DLD1 (cell line): ENCODE results near the gene LRIT2.

Experiments used
- in situ Hi-C: cut with HindIII; loops from 2 replicates; pipeline ENCODE4 v1.10.0; 2017; ENCODE audit warnings: low sequenced_read_pairs

Gene LRIT2, protein sequence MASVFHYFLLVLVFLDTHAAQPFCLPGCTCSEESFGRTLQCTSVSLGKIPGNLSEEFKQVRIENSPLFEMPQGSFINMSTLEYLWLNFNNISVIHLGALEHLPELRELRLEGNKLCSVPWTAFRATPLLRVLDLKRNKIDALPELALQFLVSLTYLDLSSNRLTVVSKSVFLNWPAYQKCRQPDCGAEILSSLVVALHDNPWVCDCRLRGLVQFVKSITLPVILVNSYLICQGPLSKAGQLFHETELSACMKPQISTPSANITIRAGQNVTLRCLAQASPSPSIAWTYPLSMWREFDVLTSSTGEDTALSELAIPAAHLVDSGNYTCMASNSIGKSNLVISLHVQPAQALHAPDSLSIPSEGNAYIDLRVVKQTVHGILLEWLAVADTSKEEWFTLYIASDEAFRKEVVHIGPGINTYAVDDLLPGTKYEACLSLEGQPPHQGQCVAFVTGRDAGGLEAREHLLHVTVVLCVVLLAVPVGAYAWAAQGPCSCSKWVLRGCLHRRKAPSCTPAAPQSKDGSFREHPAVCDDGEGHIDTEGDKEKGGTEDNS

DNA sequence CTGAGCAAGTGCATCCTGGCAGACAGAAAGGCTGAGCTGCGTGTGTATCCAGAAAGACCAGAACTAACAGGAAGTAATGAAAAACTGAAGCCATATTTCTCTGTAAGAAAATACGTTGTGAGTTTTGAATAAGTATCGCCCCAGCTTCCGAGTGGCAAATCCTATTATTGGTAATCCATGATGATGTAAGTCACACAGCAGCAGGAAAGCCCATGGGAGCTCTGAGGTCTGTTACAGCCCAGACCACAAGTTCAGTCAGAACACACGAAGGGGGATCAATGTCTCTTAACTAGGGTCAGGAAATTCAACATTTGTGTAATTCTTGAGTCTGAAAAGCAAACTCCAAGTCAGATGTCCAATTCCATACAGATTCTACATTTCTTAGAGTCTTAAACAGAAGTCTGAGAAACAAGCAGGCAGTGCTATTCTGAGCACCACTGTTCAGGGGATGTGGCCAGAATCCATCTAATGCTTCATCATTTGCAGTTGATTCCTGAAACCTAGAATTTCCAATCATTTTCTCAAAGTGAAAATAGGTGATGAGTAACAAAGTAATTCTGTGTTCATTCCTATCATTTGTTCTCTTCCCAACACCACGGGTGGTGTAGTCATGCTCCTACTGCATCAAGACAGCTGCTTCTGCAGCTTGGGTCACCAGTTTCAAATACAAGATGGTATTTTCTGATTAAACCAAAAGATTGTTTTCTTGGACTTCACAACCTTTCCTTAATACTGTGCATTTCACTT is at the start of gene LRIT2:
Gene LRIT2, minus strand, starts transcription at position 118 of the 747 bp plus-strand sequence. Its CDS starts 24 bp downstream, at position 94.
- in situ Hi-C loops = no loop called here

DNA sequence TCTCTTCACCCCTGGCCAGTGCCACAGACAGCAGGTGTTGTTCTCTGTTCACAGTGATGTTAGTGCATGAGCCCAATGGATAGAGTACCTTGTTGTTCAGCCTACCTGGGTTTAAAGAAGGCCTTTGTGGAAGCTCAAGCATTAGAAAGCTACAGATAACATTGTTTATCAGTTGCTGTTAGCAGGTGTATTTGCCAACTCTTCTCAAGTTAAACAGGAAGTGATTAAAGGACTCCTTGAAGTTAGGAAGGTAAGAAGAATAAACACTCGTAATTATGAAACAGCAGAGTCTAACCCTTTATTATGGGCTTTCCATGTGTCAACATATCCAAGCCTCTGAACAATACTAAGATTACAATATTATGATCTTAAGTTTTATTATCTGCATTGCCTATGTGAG is 45.4 kb upstream of the LRIT2 start:
- in situ Hi-C loops = no loop called here

DNA sequence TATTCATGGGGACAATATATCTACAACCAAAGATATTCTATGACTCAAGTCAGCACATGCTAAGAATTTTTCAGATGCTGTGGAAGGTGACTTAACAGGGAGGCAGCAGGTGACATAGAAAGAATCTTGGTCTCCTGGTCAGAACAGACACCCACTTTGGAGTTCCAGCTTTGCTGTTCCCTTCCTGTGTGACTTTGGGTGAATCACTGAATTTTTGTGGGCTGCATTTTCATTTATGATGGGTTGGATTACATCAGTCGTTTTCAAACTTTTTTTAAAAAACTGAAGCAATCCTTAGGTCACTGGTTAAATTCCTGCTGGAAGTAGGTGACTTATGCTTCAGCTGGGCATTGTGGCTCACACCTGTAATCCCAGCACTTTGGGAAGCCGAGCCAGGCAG is 44.4 kb upstream of the LRIT2 start:
- in situ Hi-C loops = no loop called here

DNA sequence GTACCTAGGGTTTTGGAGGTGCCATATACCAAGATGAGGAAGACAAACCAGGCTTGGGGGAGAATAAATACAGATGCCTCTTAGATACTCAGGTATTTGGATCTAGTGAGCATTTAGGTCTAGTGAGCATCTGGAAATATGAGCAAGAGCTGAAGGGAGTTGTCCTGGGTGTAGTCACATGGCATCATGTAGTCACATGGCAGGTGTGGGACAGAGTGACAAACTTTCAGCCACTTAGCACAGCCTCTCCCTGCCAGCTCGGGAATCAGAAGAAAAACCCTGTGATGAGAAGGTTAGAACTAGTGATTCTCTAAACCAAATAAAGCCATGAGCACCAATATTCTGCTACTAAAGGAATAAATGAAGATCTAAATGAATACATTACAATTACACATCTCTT is 43.8 kb upstream of the LRIT2 start:
- in situ Hi-C loops = no loop called here

DNA sequence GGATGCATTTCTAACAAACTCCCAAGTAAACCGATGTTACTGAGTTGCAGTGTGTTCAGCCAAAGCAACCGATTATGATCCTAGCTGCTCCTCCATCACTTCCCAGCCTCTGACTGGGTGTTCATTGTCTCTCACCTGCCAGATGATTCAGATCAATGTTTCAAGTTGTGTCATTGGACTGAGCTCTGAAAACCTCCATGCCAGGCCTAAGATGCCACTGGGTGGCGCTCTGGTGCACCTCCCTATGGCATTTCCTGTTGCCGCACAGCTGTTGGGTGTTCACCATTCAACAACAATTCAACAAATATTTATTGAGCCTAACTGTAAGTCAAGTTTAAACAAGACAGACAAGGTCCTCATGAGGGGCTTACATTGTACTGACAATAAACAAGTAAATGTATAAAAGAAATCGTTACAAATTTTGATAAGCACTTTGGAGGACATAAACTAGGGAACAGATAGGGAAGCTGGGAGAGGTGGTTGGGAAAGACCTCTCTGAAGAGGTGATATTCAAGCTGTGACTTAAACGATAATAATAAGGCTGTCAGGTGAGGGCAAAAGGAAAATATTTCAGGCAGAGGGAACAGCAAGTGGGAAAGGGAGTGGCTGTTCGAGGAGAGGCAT is 42.3 kb upstream of the LRIT2 start:
- in situ Hi-C loops = no loop called here

DNA sequence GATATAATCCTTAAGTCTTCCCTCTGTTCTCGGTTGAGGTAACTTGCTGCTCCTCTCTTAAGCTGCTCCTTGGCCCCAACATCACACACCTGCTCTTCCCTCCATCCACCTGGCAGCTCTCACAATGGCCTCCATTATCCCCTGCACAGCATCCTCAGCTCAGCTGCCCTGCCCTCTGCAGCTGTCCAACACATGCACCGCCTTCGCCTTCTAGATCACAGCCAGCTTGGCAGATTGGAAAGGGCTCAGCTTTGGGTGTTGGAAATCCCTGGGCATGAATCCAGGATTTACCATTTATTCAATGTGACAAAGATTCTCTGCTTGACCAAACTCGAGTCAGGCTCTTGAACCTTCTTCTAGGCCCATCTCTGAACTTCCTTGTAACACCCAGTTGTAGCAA is 40.1 kb upstream of the LRIT2 start:
- in situ Hi-C loops = no loop called here

DNA sequence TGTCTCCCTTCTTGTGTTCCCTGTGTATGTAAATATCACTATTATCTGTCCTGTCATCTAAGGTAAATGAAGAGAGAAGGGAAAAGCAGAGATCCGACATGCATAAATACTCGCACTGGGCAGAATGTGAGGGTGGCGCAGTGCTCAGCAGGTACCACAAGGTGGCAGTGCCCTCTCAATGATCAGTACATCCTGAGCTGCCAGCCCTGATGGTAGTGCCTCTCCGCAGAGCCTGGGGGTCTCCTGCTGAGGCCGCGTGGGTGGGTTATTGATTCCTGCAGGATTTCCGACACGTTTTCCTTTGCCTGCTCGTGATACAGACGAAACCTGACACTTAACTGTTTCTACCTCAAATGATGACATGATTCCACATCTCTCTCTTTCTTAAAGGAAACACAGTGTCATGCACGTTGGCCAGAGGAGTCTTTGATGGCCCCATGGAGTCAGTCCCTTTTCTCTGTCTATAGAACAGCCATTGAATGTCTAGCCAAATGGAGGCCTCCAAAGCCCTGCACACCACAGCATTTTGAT is 39.3 kb upstream of the LRIT2 start:
- in situ Hi-C loops = no loop called here

DNA sequence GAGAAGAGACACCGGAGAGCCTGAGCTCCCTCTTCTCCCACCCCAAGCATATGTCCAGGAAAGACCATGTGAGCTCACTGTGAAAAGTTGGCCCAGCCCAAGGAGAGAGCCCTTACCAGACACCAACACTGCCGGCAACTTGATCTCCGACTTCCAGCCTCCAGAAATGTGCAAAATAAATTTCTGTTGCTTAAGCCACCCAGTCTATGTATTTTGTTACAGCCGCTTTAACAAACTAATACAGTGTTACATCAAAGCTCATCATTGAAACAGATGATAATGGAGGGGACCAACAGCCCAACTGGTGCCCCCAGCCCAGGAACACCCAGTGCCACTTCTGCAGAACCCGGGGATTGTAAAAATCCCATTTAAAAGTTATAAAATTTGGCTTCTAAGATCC is 38.4 kb upstream of the LRIT2 start:
- in situ Hi-C loops = no loop called here

DNA sequence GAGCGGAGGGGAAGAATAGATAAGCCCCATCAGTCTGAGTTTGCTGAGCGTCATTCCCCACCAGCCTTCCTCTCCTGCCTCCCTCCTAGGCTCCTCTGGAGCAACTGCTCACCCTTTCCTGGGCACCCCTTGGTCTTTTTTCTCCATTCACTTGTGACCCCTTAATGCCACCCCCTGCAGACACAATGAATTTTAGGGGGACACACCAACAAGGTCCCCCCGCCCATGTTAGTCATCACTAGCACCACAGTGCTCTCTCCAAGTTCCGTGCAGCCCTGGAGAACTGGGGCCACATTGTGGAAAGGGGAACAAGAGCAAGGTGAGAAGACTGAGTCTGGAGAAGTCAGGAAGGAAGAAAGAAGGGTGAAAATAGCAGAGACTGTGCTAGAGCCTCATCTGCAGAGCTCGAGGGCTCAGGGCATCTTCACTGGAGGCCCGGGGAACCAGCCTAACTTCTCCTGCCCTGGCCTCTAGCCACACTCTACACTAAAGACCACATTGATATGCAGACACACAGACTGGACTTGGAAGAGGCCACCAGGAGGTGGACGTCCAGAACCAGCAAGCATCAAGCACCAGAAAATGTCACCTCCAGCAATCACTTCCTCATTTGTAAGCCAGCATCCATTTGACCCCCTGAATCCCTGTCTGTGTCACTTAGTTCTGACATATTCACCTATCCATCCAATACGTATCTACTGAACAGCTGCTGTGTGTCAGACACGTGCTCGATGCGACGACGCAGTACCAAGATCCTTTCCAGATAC is 37.0 kb upstream of the LRIT2 start:
- in situ Hi-C loops = no loop called here

DNA sequence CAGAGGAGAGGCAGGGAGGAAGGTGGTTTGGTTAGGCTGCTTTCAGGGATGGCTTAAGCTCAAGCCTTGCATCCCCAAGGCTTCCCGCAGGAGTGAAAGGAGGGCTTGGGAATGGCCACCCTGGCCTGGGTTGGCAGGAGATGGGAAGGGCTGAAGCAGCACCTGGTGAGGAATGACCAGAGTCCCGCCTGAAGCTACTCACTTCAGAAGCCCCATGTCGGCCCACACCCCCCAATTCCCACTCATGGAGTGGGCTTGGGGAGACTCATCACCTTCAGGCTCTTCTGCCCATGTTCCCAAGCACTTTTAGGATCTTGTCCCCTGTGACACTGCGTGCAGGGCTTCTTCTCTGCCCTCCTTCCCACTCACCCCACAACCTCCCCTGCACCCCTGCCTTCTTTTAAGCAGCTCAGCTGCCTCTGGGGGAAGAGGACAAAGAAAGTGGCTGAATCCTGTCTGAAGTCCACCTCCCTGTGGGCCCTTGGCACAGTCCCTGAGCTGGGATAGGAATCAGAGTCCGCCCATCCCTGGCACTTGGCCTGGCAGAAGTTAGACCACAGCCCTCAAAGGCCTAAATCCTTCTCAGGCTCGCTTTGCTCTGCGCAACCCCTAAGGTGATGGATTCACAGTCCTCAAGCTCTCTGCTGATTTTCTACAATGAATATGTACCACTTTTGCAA is 36.0 kb upstream of the LRIT2 start:
- in situ Hi-C loops = no loop called here

DNA sequence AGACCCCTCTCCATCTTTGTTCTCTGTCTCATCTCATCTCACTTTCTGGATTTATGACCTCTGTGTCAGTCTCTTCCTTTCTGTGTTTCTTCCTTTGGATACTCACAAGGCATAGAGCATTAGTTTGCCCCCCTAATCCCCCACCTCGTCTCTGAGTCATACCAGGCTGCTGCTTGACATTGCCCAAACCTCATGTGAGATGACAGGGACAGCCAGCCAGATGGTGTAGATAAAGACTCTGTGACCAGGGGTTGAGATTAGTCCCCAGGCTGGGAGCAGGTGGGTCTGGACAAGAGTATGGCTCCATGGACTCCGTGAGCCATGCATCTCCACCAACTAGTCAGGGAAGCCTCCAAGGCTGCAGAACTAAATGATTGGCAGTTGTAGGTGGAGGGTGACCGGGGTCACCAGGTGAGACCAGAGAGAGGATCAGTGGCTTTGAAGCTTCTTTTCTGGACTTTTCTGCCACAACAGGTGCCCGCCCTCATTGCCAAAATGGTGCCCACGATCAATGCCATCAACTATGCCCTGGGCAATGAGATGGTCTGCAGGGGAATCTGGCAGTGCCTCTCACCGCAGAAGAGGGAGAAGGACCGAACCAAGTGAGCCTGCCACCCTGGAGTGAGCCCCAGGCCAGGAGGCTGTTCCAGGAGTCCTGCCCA is 32.8 kb upstream of the LRIT2 start:
- in situ Hi-C loops = no loop called here

DNA sequence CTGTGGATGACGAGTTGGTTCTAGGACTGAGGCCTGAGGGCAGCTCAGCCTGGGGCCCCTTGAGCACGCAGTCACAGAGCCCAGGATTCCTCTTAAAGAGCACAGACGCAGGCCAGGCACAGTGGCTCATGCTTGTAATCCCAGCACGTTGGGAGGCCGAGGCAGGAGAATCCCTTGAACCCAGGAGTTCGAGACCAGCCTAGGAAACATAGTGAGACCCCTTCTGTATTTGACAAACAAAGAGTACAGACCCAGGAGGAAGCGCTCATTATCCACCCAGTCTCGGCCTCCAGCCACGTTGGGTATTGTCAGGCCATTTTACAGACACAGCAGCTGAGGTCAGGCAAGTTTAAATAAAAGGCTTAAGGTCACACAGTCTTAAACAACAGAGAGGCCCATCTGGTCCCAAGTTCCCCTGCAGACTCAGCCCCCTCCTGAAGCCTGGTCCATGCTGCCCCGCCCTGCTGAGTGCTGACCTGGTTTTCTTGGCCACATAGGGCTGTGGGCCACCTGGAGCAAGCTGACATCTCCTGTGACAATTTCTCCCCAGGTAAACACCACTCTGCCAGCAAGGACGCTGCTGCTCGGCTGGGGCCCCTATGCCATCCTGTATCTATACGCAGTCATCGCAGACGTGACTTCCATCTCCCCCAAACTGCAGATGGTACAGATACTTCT is 32.1 kb upstream of the LRIT2 start:
- in situ Hi-C loops = no loop called here

DNA sequence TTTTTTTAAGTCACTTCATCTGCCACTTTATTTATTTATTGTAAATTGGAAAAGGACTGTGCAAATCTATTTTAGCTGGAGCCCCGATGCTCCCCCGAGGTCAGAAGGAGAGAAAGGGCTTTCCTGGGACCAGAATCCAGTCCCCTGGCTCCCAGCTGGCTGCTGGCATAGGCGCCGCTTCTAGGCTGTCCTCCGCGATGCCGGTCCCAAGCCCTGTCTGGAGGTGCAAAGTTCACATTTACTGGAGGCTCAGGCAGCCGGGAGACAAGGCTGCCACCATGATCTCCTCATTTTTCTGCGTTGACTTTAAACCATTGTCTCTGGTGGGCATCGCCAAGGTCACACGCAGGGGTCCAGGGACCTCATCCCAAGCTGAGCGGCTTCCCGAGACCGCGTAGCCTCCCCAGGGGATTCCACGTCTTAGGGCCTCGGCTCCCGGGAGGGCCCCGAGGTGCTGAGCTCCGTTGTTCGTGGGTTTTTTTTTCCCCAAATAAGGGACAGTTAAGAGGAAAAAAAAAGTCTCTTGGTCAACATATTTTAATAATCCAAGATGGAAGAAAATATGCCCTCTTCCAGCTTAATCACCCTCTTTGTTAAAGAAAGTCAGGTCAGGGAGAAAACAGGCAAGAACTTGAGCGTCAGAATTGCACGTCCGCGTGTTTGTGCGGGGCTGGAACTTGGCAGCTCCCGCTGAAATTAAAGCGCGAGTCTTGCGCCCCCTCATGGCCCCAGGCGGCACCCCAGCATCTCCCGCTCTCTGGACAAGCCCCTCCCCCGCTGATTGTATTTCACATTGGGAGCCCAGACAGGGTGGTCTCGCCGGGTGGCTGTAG is 31.4 kb upstream of the LRIT2 start:
- in situ Hi-C loops = no loop called here

DNA sequence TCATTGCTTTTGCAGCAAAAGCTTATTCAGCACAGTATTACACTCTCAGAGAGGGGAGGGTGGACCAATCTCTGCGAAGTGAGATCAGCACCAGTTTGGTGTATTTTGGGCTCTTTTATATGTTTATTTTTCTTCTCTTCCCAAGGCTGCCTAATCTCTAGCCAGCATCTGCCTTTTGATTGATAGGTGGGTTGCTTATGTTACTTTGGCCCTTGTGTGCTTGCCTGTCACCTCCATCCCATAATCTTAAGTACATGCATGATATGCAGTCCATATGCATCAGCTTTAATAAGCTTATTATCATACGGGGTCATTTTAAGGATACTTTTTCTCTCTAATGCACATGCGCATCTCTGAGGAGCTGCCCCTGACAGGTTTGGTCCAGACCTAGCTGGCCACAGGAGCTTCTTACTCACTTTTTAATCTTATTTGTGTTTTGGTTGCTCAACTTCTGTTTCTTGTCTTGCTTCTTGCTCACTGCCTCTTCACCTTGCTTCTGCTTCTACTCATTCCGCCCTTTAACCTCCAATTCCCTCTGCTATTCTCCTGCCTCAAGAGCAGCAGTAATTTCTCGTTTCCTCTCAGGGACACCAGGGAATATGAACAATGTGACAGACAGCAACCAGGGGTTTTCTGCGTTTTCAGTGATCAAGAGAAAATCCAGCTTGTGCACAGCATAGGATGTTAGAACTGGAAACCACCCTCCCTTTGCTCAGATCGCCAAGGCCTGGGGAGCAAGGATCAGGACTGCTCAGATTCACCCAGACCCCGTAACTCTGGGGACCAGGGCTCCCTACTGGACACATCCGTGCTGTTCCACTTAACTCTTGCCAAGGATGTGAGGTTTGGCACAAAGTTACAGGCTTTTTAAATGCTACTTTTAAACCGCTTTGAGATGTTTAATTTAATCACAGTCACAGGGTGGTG is 29.5 kb upstream of the LRIT2 start:
- in situ Hi-C loops = no loop called here

DNA sequence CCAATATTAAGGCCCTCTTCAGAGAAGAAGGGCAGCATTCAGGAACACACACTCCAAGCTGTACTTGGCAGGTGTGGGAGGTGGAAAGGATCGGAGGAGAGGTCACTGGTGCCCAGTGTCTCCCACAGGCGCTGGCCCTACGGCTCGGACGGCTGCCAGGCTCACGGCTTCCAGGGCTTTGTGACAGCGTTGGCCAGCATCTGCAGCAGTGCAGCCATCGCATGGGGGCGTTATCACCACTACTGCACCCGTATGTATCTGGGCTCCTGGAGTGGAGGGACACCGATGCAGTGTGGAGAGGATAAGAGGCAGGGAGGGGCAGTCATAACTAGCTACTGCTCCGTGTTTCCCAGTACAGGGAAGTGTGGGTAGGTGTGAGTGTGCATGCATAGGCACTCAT is 23.4 kb upstream of the LRIT2 start:
- in situ Hi-C loops = no loop called here

DNA sequence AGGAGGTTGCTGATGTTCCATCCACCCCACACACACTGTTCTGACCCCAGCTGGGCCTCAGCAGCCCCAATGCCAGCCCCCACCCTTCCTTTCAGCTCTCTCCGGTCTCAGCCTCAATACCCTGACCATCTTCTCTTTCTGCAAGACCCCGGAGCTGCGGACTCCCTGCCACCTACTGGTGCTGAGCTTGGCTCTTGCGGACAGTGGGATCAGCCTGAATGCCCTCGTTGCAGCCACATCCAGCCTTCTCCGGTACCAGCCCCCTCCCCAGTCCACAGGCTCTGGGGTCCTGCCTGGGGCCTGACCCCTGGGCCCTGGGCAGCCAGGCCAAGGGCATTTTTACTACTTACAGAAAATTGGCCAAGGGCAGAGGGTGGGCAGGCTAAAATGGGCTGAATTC is 22.2 kb upstream of the LRIT2 start:
- in situ Hi-C loops = no loop called here

DNA sequence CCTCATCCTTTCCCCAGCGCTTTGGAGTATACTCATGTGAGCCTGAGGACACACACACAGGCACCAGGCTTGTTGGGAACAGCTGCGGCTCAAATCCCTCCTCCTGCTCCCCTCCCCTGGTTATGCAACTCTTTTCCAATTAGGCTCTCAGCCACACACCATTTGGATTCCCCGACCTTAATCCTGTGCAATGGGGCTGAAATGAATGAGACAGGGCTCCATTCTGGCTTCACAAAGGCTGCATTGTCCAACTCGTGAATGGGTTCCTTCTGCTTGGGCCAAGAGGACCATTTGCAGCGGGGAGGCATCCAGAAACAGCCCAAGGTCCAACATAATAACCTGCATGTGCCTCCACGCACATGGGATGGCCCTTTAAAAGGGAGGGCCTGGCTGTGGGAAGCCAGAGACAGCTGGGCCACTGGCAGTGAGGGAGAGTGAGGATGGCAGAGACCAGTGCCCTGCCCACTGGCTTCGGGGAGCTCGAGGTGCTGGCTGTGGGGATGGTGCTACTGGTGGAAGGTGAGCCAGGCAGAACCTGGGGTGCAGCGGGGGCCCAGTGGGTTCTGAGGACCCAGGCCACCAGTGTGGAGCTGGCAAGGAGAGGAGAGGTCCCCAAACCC is 19.4 kb upstream of the LRIT2 start, which contains the start of gene RGR:
Gene RGR, plus strand, starts transcription at position 403 of the 620 bp plus-strand sequence. Its CDS starts 38 bp downstream, at position 441.
- in situ Hi-C loops = no loop called here
